Right lobe of liver (tissue), 6 donors: Measurements from ENCODE around the gene PUM2. TPM values are rescaled to one million over a fixed set of nuclear protein-coding genes. Genes with fewer than 3 reads are reported as not detected.

Experiments
- ATAC-seq, 4 donors: fragments of 200-7000 bp; cut with Tn5 transposase; one replicate each; pipeline ENCODE4 v1.9.1; 2020; ENCODE audit warnings: mild to moderate bottlenecking in 4 of 4, moderate library complexity in 4 of 4
- DNase-seq, 3 donors: peaks; one replicate each; pipeline ENCODE4 v3.0.0-alpha.2; 2020
- H3K27ac ChIP-seq, 3 donors: fragments of 200-600 bp; one replicate each; pipeline ENCODE4 v1.8.0; 2022
- H3K27me3 ChIP-seq, 2 donors: fragments of 200-600 bp; one replicate each; pipeline ENCODE4 v1.8.0; 2022
- H3K36me3 ChIP-seq, 4 donors: fragments of 200-600 bp; sonication (generic) in 1 of 4; one replicate each; pipeline versions ENCODE4 v1.5.1 to v1.8.0; 2017 to 2022; ENCODE audit warnings: control low read depth in 1 of 4
- H3K4me1 ChIP-seq, 4 donors: fragments of 200-600 bp; sonication (generic) in 1 of 4; one replicate each; pipeline versions ENCODE4 v1.5.1 to v1.8.0; 2017 to 2022; ENCODE audit warnings: control low read depth in 1 of 4
- H3K4me3 ChIP-seq, 3 donors: fragments of 200-600 bp; one replicate each; pipeline ENCODE4 v1.8.0; 2022
- H3K9me3 ChIP-seq, 4 donors: fragments of 200-600 bp; sonication (generic) in 1 of 4; one replicate each; pipeline versions ENCODE4 v1.5.1 to v1.8.0; 2017 to 2022; ENCODE audit warnings: control low read depth in 1 of 4
- CTCF ChIP-seq, 4 donors: fragments of 200-600 bp in 3 of 4; fragments of 450-650 bp in 1 of 4; IDR thresholded peaks; one replicate each; pipeline versions ENCODE4 v1.5.1 to v1.8.0; 2016 to 2022; ENCODE audit warnings: antibody characterized with exemption in 4 of 4, mild to moderate bottlenecking in 2 of 4
- POLR2A ChIP-seq: fragments of 450-650 bp; IDR thresholded peaks from one replicate; pipeline ENCODE4 v1.6.1; 2017; ENCODE audit warnings: antibody characterized with exemption, mild to moderate bottlenecking
- WGBS: methylation state at CpG from one replicate; pipeline ENCODE4 v1.1.6; 2018; ENCODE audit warnings: low coverage, low lambda C conversion rate; ENCODE audit not compliant: insufficient coverage; ENCODE audit errors: missing lambda C conversion rate; 5-methylcytosine and 5-hydroxymethylcytosine counted together
- intact Hi-C, 2 donors: fragments of 100-400 bp; cut with DNase I; formaldehyde crosslinking; loops; one replicate each; pipeline versions ENCODE4 v1.11.2 to v1.14.1; 2022
- total RNA-seq, 6 experiments: library from RNA; depleted of rRNA in 2 of 6; stranded (reverse); fragments of >200 nt in 2 of 6; fragmentation: NEBNext Ultra II Directional in 3 of 6; extraction: Animal tissue kit (Norgen Biotek cat#: 25700) in 3 of 6; gene quantifications; one replicate each; pipeline versions ENCODE4 v1.1.0 to v1.2.4, GENCODE V29; 2016 to 2023
- donor health status: DM: no; HTN: yes; CAD: no.
- donor health status: DM: no; HTN: no; CAD: no.
- donor health status: DM: no; HTN: no; CAD: no.
- donor health status: DM: no; HTN: yes; CAD: no.
- donor health status: DM: no; HTN: yes; CAD: no.

PUM2 gene
- total RNA-seq, 6 experiments from 2014 or later = 31.3 to 62.2 (median 51.5) TPM

DNA sequence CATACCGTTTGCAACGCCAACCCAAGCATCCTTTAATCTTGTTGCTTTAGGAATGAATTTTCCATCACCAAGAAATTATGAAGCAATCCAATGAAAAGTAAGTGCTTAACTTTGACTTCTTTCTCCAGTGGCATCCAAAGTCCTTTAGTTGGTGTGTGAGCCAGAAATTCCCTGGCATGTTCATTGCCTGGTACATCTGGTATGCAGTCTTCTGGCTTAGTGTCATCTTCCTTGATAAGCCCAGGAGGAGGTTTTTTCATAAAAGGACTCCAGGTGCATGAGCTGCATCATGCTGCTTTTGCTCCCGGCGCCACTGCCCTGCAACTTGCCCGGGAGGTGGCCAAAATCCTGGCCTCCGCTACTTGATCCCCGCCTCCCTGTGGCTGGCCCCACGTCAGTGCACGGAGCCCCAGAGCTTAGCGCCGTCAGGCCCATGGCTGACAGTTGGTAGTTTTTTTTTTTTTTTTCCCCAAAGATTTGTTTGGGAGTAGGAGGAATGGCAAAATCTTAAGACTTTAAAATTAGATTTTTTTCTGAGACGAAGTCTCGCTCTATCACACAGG lies 58.7 kb downstream of the PUM2 start:
- DNase-seq (peak in 2 of 3 donors; percentile 33 to 58), ATAC-seq (peak; percentile 44 to 64 (median 62))
- intact Hi-C loops = no loop called here
- no peaks in the 10 kb centered on the region for H3K9me3 ChIP-seq
- TF ChIP-seq POLR2A (no peak), CTCF (IDR thresholded peaks at IDR 0.05) (no peak)
- no peak overlapping the region for H3K4me3 ChIP-seq
- no peaks in the 10 kb centered on the region for H3K27me3 ChIP-seq
- WGBS = 52% methylated on average over 11 of the region's 13 CpGs
- H3K4me1 ChIP-seq = peaks cover 0 to 49% (median 7%) of the 10 kb centered on the region in 4 donors
- H3K27ac ChIP-seq = peak overlapping the region in 1 of 3 donors; percentile 64
- peaks cover 0 to 20% (median 11%) of the 10 kb centered on the region in 4 donors for H3K36me3 ChIP-seq

DNA sequence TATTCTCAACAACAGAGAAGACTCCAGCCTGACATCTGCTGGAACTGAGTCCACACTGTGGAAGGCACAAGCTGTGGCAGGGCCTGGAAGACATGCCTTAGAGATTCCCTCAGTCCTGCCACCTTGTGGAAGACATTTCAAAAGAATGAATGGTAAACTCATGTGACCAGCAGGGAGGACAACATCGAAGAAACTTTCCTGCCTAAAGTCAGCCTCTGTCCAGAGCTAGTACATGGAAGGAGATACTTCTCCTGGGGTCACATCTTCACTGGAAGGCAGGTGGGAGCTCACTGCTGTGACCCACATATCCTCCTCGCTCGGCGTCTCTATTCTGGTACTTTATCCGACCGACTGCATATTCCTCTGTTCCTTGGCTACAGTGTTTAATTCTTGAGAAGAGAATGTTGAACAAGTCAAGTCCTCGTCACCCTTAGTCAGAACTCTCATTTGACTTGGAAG lies 59.5 kb downstream of the PUM2 start:
- no peak for TF ChIP-seq POLR2A
- TF ChIP-seq CTCF (IDR thresholded peaks at IDR 0.05) = peak; percentile 46 to 66 (median 57)
- ATAC-seq = peak; percentile 70 to 92 (median 80)
- WGBS = 71% methylated on average over 7 of the region's 7 CpGs
- H3K9me3 ChIP-seq = no peaks in the 10 kb centered on the region
- H3K4me3 ChIP-seq = no peak overlapping the region
- H3K36me3 ChIP-seq = peaks cover 0 to 15% (median 6%) of the 10 kb centered on the region in 4 donors
- intact Hi-C loops = no loop called here
- peaks cover 0 to 49% (median 7%) of the 10 kb centered on the region in 4 donors for H3K4me1 ChIP-seq
- no peaks in the 10 kb centered on the region for H3K27me3 ChIP-seq
- H3K27ac ChIP-seq = peak overlapping the region in 1 of 3 donors; percentile 6
- no peak for DNase-seq

DNA sequence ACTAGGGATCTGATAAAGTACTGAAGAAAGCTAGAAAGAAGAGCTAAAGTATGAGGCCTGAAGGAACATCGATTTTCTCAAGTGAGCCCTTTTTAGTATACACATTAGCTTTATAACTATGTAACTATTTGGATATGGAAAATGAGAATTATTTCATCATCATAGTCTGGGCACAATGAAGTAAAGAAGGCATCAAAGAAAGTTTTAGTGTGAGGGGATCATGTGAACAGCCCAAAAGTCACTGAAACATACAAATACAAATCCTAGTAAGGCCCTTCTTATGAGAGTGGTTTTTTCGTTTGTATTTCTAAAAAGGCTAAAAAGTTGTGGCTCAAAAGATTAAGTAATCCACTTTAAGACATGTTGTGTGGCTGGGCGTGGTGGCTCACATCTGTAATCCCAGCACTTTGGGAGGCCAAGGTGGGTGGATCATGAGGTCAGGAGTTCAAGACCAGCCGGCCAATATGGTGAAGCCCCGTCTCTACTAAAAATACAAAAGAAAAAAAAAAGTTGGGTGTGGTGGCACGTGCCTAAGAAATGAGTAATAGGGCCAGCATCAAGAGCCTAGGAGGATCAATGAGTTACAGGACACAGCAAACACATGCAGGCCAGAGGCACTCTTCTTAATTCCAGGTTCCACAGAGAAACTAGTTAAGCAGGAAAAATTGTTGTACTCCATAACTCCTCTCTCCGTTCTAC lies 61.9 kb downstream of the PUM2 start:
- TF ChIP-seq CTCF (IDR thresholded peaks at IDR 0.05) (no peak), POLR2A (no peak)
- ATAC-seq (no peak), DNase-seq (no peak)
- no peak overlapping the region for H3K27ac ChIP-seq
- H3K36me3 ChIP-seq = peaks cover 0 to 9% (median 1%) of the 10 kb centered on the region in 4 donors
- H3K4me1 ChIP-seq = peaks cover 0 to 45% (median 7%) of the 10 kb centered on the region in 4 donors
- 67% methylated on average over 7 of the region's 7 CpGs for WGBS
- no peak overlapping the region for H3K4me3 ChIP-seq
- intact Hi-C loops = no loop called here
- H3K9me3 ChIP-seq = no peaks in the 10 kb centered on the region
- H3K27me3 ChIP-seq = no peaks in the 10 kb centered on the region

- DNase-seq (peak in 2 of 3 donors; percentile 40 to 60), ATAC-seq (peak in 3 of 4 donors; percentile 56 to 66 (median 62))
These were observed 67.6 kb downstream of the PUM2 start for GRCh38 chr2:20282916-20283592.

More at GRCh38 chr2:20282916-20283592, 67.6 kb downstream of the PUM2 start:
- Histone ChIP-seq H3K4me1 (peaks cover 0 to 16% (median 0%) of the 10 kb centered on the region in 4 donors), H3K9me3 (no peaks in the 10 kb centered on the region), H3K27me3 (no peaks in the 10 kb centered on the region), H3K27ac (no peak overlapping the region), H3K4me3 (no peak overlapping the region), H3K36me3 (peaks cover 0 to 42% (median 13%) of the 10 kb centered on the region in 4 donors)
- WGBS = 69% methylated on average over 3 of the region's 3 CpGs
- intact Hi-C loops = no loop called here
- no peak for TF ChIP-seq POLR2A
- no peak for TF ChIP-seq CTCF (IDR thresholded peaks at IDR 0.05)
